HEK293 (cell line): ENCODE measurements around the gene SCYGR7.

ENCODE experiments used
- CTCF ChIA-PET: fragments of 350-600 bp; formaldehyde crosslinking; extraction: SDS; loops from one replicate; lab custom pipeline; 2021; ENCODE audit warnings: antibody characterized with exemption; lab: Yijun Ruan, JAX
- POLR2A ChIA-PET: fragments of 300-600 bp; formaldehyde crosslinking; extraction: SDS; loops from one replicate; lab custom pipeline; 2020; ENCODE audit warnings: antibody characterized with exemption, inconsistent platforms; lab: Yijun Ruan, JAX
- H3K27ac ChIP-seq: fragments of 200-500 bp; sonication (Bioruptor generic); 2 replicates; pipeline ENCODE4 v1.5.1; 2014; ENCODE audit warnings: low read depth, low read length, control low read depth, inconsistent platforms; ENCODE audit errors: extremely low read depth
- H3K36me3 ChIP-seq, 2 experiments: fragments of 200-500 bp in 1 of 2; sonication (Bioruptor generic) in 1 of 2; 1 replicate in 1 of 2; 2 replicates in 1 of 2; pipeline ENCODE4 v1.5.1; 2014 to 2017; ENCODE audit warnings: inconsistent platforms in 2 of 2, low read length in 2 of 2; ENCODE audit not compliant: control insufficient read depth in 2 of 2, insufficient read depth in 1 of 2
- H3K4me1 ChIP-seq: fragments of 200-500 bp; sonication (Bioruptor generic); 2 replicates; pipeline ENCODE4 v1.5.1; 2014; ENCODE audit warnings: mild to moderate bottlenecking, low read length, inconsistent platforms; ENCODE audit not compliant: control insufficient read depth, insufficient read depth
- H3K4me3 ChIP-seq: 2 replicates; pipeline ENCODE4 v1.5.1; 2011; ENCODE audit warnings: low read depth, mild to moderate bottlenecking, control low read depth, low read length, moderate library complexity
- H3K9me3 ChIP-seq: fragments of 200-500 bp; sonication (Bioruptor generic); 2 replicates; pipeline ENCODE4 v1.5.1; 2014; ENCODE audit warnings: low read depth, low read length, inconsistent platforms; ENCODE audit not compliant: control insufficient read depth, insufficient read depth
- ATF2 ChIP-seq: fragments of 450-650 bp; formaldehyde crosslinking; IDR thresholded peaks from 2 replicates; pipeline ENCODE4 v1.5.1; 2016; ENCODE audit warnings: missing biosample characterization, missing genetic modification characterization, low read depth
- EGR2 ChIP-seq: fragments of 450-650 bp; formaldehyde crosslinking; IDR thresholded peaks from 2 replicates; pipeline ENCODE4 v1.5.1; 2016; ENCODE audit warnings: low read depth, missing biosample characterization, missing genetic modification characterization
- ELK4 ChIP-seq: IDR thresholded peaks from 2 replicates; pipeline ENCODE4 v1.6.1; 2011; ENCODE audit warnings: mild to moderate bottlenecking, low read depth, low read length, borderline replicate concordance
- FEZF1 ChIP-seq: fragments of 450-650 bp; formaldehyde crosslinking; IDR thresholded peaks from 2 replicates; pipeline ENCODE4 v1.5.1; 2016; ENCODE audit warnings: missing biosample characterization, missing genetic modification characterization
- KLF9 ChIP-seq: fragments of 450-650 bp; formaldehyde crosslinking; IDR thresholded peaks from 2 replicates; pipeline ENCODE4 v1.5.1; 2016; ENCODE audit warnings: missing biosample characterization, missing genetic modification characterization, low read depth
- OSR2 ChIP-seq: fragments of 450-650 bp; formaldehyde crosslinking; IDR thresholded peaks from 2 replicates; pipeline ENCODE4 v1.5.1; 2016; ENCODE audit warnings: missing biosample characterization, missing genetic modification characterization
- WT1 ChIP-seq: fragments of 450-650 bp; formaldehyde crosslinking; IDR thresholded peaks from 2 replicates; pipeline ENCODE4 v1.5.1; 2016; ENCODE audit warnings: missing biosample characterization, missing genetic modification characterization
- ZBTB1 ChIP-seq: fragments of 450-650 bp; formaldehyde crosslinking; IDR thresholded peaks from 2 replicates; pipeline ENCODE4 v1.5.1; 2016; ENCODE audit warnings: missing biosample characterization, missing genetic modification characterization
- ZBTB10 ChIP-seq: fragments of 450-650 bp; formaldehyde crosslinking; IDR thresholded peaks from 2 replicates; pipeline ENCODE4 v1.5.1; 2016; ENCODE audit warnings: missing biosample characterization, missing genetic modification characterization
- ZBTB8A ChIP-seq: fragments of 450-650 bp; formaldehyde crosslinking; IDR thresholded peaks from 2 replicates; pipeline ENCODE4 v1.5.1; 2016; ENCODE audit warnings: missing biosample characterization, missing genetic modification characterization
- ZIC2 ChIP-seq: fragments of 450-650 bp; formaldehyde crosslinking; IDR thresholded peaks from 2 replicates; pipeline ENCODE4 v1.5.1; 2016; ENCODE audit warnings: missing biosample characterization, missing genetic modification characterization
- ZNF157 ChIP-seq: fragments of 450-650 bp; formaldehyde crosslinking; IDR thresholded peaks from 2 replicates; pipeline ENCODE4 v1.5.1; 2016; ENCODE audit warnings: missing biosample characterization, missing genetic modification characterization
- ZNF16 ChIP-seq: fragments of 450-650 bp; formaldehyde crosslinking; IDR thresholded peaks from 2 replicates; pipeline ENCODE4 v1.5.1; 2016; ENCODE audit warnings: low read depth, missing biosample characterization, missing genetic modification characterization
- ZNF202 ChIP-seq: fragments of 450-650 bp; formaldehyde crosslinking; IDR thresholded peaks from 2 replicates; pipeline ENCODE4 v1.5.1; 2016; ENCODE audit warnings: missing biosample characterization, missing genetic modification characterization, borderline replicate concordance
- ZNF223 ChIP-seq: fragments of 450-650 bp; formaldehyde crosslinking; IDR thresholded peaks from 2 replicates; pipeline ENCODE4 v1.5.1; 2016; ENCODE audit warnings: missing biosample characterization, missing genetic modification characterization
- ZNF449 ChIP-seq: fragments of 450-650 bp; formaldehyde crosslinking; IDR thresholded peaks from 2 replicates; pipeline ENCODE4 v1.5.1; 2017; ENCODE audit warnings: missing biosample characterization, mild to moderate bottlenecking, missing genetic modification characterization, moderate library complexity
- ZNF529 ChIP-seq: fragments of 450-650 bp; formaldehyde crosslinking; IDR thresholded peaks from 2 replicates; pipeline ENCODE4 v1.5.1; 2017; ENCODE audit warnings: missing genetic modification characterization, missing biosample characterization; ENCODE audit not compliant: insufficient replicate concordance
- ZNF610 ChIP-seq: fragments of 450-650 bp; formaldehyde crosslinking; IDR thresholded peaks from 2 replicates; pipeline ENCODE4 v1.5.1; 2016; ENCODE audit warnings: missing biosample characterization, missing genetic modification characterization, borderline replicate concordance
- ZNF624 ChIP-seq: fragments of 450-650 bp; formaldehyde crosslinking; IDR thresholded peaks from 2 replicates; pipeline ENCODE4 v1.5.1; 2017; ENCODE audit warnings: missing biosample characterization, missing genetic modification characterization
- ZNF660 ChIP-seq: fragments of 450-650 bp; IDR thresholded peaks from 2 replicates; pipeline ENCODE4 v1.5.1; 2018; ENCODE audit warnings: missing biosample characterization, mild to moderate bottlenecking, missing genetic modification characterization
- ZNF76 ChIP-seq: fragments of 450-650 bp; formaldehyde crosslinking; IDR thresholded peaks from 2 replicates; pipeline ENCODE4; 2016; ENCODE audit warnings: low read depth, missing biosample characterization, missing genetic modification characterization, borderline replicate concordance
- ZSCAN5A ChIP-seq: fragments of 450-650 bp; formaldehyde crosslinking; IDR thresholded peaks from 2 replicates; pipeline ENCODE4 v1.5.1; 2016; ENCODE audit warnings: missing biosample characterization, missing genetic modification characterization

SCYGR7 gene

GRCh38 chr2:227766373-227766883 lies 38.3 kb downstream of the SCYGR7 start (continued):
- 0 out of 2 replicates have a peak, but pooled peaks have one; percentile 26 for TF ChIP-seq ZNF660 (tag by site-specific recombination)

GRCh38 chr2:227767830-227768229 lies 39.7 kb downstream of the SCYGR7 start:
- Histone ChIP-seq H3K36me3 (no peaks in the 10 kb centered on the region), H3K4me3 (no peak overlapping the region), H3K4me1 (no peaks in the 10 kb centered on the region), H3K27ac (no peak overlapping the region), H3K9me3 (no peaks in the 10 kb centered on the region)
- ChIA-PET CTCF (interaction anchor here (2.7 to 7.6 kb wide), 3 partner anchors 109 to 362 kb away, joined by 13 to 125 read pairs (median 39); no protein-coding TSS in a partner anchor), POLR2A (no interaction called here)
- TF ChIP-seq EGR2: no peak
- no peak for TF ChIP-seq ELK4
- no peak for TF ChIP-seq ZNF449 (tag by site-specific recombination)
- TF ChIP-seq OSR2: no peak
- no peak for TF ChIP-seq WT1 (tag by site-specific recombination)
- TF ChIP-seq ZBTB1 (tag by site-specific recombination): no peak

GRCh38 chr2:227772197-227772661 lies 44.1 kb downstream of the SCYGR7 start:
- no peaks in the 10 kb centered on the region for H3K9me3 ChIP-seq
- no peak overlapping the region for H3K27ac ChIP-seq
- TF ChIP-seq FEZF1 (tag by site-specific recombination) (peak; percentile 75), ZNF610 (tag by site-specific recombination) (peak; percentile 76; the same call in 1 of the 2 replicates), ZIC2 (tag by site-specific recombination) (0 out of 2 replicates have a peak, but pooled peaks have one; percentile 10), ZBTB8A (tag by site-specific recombination) (peak; percentile 54), ZSCAN5A (tag by site-specific recombination) (no peak)
- TF ChIP-seq, all 188 proteins: peak for 4
- Histone ChIP-seq H3K36me3 (no peaks in the 10 kb centered on the region), H3K4me1 (no peaks in the 10 kb centered on the region), H3K4me3 (no peak overlapping the region)
- ChIA-PET POLR2A (no interaction called here), CTCF (interaction anchor here (0.9 kb wide), 1 partner anchor 90 kb away, joined by 4 read pairs; no protein-coding TSS in a partner anchor)

GRCh38 chr2:227772932-227773331 lies 44.8 kb downstream of the SCYGR7 start:
- Histone ChIP-seq H3K9me3 (no peaks in the 10 kb centered on the region), H3K4me1 (no peaks in the 10 kb centered on the region), H3K4me3 (no peak overlapping the region), H3K36me3 (no peaks in the 10 kb centered on the region), H3K27ac (no peak overlapping the region)
- ChIA-PET POLR2A (no interaction called here), CTCF (interaction anchor here (0.6 to 0.9 kb wide), 3 partner anchors 90 to 535 kb away, joined by 3 to 4 read pairs (median 4); no protein-coding TSS in a partner anchor)
- TF ChIP-seq ATF2 (tag by site-specific recombination) (no peak), ZNF76 (no peak), ZNF202 (tag by site-specific recombination) (no peak), ZNF223 (tag by site-specific recombination) (no peak), ZBTB10 (no peak), ZNF624 (tag by site-specific recombination) (no peak), ZNF157 (no peak), ZNF529 (tag by site-specific recombination) (no peak), ZNF16 (tag by site-specific recombination) (no peak), KLF9 (tag by site-specific recombination) (no peak)
